GM12892 (cell line): Measurements from ENCODE around the gene SNX21.
A peak's percentile ranks its signal among the peaks of the same experiment; 100 is the strongest.

Source experiments
- DNase-seq: peaks from one replicate; pipeline ENCODE4 v3.0.0; 2011; ENCODE audit not compliant: insufficient read length
- FAIRE-seq: peaks from 2 replicates; lab custom pipeline; 2011; peaks lifted over from hg19 to GRCh38; lab: Jason Lieb, UNC
- POLR2A ChIP-seq: IDR thresholded peaks from 2 replicates; pipeline ENCODE4 v1.6.1; 2011; ENCODE audit warnings: low read depth, low read length, control low read depth
- POLR2AphosphoS5 ChIP-seq: IDR thresholded peaks from 2 replicates; pipeline ENCODE4 v1.6.1; 2011; ENCODE audit warnings: low read depth, low read length, control low read depth
- TAF1 ChIP-seq: IDR thresholded peaks from 2 replicates; pipeline ENCODE4 v1.6.1; 2011; ENCODE audit warnings: low read depth, mild to moderate bottlenecking, control low read depth, low read length, borderline replicate concordance

The SNX21 gene

DNA sequence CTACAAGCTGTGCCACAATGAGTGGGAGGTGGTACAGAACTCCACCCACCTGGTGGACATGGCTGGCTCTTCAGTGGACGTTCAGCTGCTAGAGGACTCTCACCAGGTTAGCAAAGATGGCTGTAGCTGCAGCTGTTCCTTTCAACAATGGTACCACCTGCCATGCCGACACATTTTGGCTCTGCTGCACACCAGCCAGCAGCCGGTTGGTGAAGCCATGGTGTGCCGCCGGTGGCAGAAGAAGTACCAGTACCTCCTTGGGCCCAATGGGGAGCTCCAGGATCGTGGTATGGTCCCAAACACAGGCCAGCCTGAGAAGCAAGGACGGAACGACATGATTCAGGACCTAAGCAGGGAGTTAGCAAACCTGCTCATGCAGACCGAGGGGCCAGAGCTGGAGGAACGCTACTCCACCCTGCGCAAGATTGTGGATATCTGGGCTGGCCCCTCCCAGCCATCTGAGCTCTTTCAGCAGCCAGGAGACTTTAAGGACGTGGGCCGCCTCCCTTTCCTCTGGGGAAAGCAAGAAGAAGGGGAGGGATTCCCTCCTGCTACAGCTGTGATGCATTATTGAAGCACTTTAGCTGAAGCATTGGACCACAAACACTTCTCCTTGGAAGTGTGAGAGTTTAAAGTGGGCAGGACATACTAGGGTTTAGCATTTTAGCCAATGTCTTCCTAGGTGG, 44.6 kb downstream of the SNX21 start:
- DNase-seq (no peak), FAIRE-seq (no peak)
- no peak for TF ChIP-seq POLR2A
- no peak for TF ChIP-seq TAF1
- TF ChIP-seq POLR2AphosphoS5 = no peak

- DNase-seq (peak; percentile 96), FAIRE-seq (peak; percentile 99)
- peak; percentile 97 for TF ChIP-seq POLR2A
- peak; percentile 96 for TF ChIP-seq TAF1
- TF ChIP-seq POLR2AphosphoS5 = peak; percentile 96
Measured at GRCh38 chr20:45880988-45881788, 47.6 kb downstream of the SNX21 start, which contains the start of gene ZSWIM1. Gene ZSWIM1 (plus strand): TSS chr20:45881227. CDS start chr20:45882593, 1,366 bp downstream.

DNA sequence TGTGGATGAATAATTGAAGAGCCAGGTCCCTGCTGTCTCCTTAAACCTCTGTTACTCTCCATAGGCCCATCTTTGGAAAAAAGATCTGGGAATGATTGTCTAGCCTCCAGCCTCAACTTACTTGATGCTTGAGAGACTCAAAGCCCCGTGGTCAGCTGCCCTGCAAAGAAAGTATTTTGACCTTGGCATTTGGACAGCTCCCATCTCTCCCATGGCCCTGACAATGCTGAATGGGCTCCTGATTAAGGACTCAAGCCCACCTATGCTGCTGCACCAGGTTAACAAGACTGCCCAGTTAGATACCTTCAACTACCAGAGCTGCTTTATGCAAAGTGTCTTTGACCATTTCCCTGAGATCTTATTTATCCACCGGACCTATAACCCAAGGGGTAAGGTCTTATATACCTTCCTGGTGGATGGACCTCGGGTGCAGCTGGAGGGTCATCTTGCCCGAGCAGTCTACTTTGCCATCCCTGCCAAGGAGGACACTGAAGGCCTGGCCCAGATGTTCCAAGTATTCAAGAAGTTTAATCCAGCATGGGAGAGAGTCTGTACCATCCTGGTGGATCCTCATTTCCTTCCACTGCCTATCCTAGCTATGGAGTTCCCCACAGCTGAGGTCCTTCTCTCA, 49.0 kb downstream of the SNX21 start:
- no peak for DNase-seq
- TF ChIP-seq POLR2AphosphoS5 = no peak
- TF ChIP-seq TAF1 = no peak
- no peak for TF ChIP-seq POLR2A
- no peak for FAIRE-seq

DNA sequence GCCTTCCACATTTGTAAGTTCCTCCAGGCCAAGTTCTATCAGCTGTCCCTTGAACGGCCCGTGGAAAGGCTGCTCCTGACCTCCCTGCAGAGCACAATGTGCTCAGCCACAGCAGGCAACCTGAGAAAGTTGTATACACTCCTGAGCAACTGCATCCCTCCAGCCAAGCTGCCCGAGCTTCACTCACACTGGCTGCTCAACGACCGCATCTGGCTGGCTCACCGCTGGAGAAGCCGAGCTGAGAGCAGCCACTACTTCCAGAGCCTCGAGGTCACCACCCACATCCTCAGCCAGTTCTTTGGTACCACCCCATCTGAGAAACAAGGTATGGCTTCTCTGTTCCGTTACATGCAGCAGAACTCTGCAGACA, 49.5 kb downstream of the SNX21 start:
- FAIRE-seq (no peak), DNase-seq (no peak)
- TF ChIP-seq POLR2AphosphoS5 = no peak
- TF ChIP-seq TAF1 = no peak
- no peak for TF ChIP-seq POLR2A

GRCh38 chr20:45886590-45887345, 53.2 kb downstream of the SNX21 start:
- FAIRE-seq (no peak), DNase-seq (no peak)
- TF ChIP-seq POLR2AphosphoS5 (no peak), POLR2A (no peak; the same call in 1 of the 2 replicates), TAF1 (no peak)

- no peak for FAIRE-seq
- TF ChIP-seq TAF1 = no peak
- TF ChIP-seq POLR2A = no peak
- no peak for TF ChIP-seq POLR2AphosphoS5
- no peak for DNase-seq
Measured at GRCh38 chr20:45887346-45887715, 53.7 kb downstream of the SNX21 start, which contains the start of gene SPATA25. Gene SPATA25 (minus strand): TSS chr20:45887622. CDS start chr20:45887590, 32 bp downstream.

GRCh38 chr20:45888681-45889080, 55.1 kb downstream of the SNX21 start:
- no peak for TF ChIP-seq POLR2AphosphoS5
- no peak for TF ChIP-seq POLR2A
- no peak for TF ChIP-seq TAF1
- DNase-seq (no peak), FAIRE-seq (no peak)

DNA sequence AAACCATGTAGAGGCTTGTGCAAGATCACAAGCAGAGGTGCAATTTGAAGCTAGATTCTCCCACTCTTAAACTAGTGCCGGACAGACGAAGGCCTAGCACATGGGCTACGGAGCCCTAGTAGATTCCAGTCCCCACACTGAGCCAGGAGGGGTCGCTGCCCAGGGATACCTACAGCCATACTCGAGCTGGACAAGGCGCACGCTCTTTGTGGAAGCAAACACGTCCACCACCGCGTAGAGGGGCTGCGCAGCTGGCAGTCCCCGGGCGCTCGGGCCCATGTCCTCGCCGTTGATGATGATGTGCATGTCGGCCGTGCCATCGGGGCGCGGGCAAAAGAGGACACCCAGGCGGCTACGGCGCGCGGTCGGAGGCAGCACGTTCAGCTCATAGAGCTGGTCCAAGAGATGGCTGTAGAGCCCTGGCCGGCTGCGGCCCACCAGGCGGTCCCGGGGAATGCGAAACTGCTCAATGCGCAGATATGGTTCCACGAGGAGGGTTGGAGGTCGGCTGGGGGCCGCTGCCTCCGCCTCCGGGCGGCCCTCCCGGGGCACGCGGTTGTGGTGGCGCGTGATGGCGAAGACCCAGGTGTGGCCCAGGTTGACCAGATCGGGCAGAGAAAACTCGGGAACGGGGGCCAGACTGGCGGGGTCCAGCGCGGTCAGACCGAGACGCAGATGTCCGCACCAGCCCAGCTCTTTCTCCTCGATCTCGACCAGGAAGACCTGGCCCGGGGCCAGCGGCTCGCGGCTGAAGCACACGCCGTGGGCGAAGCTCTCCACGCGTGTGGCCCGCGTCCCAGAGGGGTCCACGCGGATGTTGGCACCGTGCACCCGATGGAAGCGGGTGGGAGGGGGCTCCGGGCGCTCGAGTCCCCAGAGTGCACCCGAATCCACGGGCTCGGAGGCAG, 56.7 kb downstream of the SNX21 start:
- DNase-seq (no peak), FAIRE-seq (no peak)
- no peak for TF ChIP-seq POLR2A
- no peak for TF ChIP-seq POLR2AphosphoS5
- no peak for TF ChIP-seq TAF1

DNA sequence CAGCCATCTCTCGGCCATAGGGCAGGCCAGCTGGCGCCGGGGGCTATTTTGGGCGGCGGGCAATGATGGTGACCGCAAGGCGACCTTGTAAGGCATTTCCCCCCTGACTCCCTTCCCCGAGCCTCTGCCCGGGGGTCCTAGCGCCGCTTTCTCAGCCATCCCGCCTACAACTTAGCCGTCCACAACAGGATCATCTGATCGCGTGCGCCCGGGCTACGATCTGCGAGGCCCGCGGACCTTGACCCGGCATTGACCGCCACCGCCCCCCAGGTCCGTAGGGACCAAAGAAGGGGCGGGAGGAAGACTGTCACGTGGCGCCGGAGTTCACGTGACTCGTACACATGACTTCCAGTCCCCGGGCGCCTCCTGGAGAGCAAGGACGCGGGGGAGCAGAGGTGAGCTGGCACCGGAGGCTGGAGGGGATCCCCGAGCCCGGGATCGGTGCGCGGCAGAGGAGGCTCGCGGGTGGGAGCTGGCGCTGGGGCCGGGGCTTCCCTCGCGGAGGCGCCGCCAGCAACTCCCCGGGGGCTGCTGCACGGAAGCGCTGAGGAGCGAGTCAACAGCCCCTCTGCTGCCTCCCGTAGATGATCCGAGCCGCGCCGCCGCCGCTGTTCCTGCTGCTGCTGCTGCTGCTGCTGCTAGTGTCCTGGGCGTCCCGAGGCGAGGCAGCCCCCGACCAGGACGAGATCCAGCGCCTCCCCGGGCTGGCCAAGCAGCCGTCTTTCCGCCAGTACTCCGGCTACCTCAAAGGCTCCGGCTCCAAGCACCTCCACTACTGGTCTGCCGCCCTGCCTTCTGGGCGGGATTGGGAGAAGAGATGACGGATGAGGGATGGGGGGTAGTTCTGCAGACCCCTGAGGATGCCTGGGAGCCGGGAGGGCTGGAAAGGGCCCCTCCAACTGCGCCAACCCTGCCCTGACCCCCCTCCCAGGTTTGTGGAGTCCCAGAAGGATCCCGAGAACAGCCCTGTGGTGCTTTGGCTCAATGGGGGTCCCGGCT, 57.7 kb downstream of the SNX21 start, which contains the start of the genes CTSA and NEURL2:
Gene CTSA (plus strand): TSS at position 351 of the 999 bp plus-strand sequence. CDS start 234 bp downstream, at position 585.
Gene NEURL2 (minus strand): TSS at position 224 of the 999 bp plus-strand sequence. CDS start 217 bp downstream, at position 7.
- TF ChIP-seq POLR2A = peak; percentile 68
- peak; percentile 73; the same call in 1 of the 2 replicates for TF ChIP-seq TAF1
- no peak for TF ChIP-seq POLR2AphosphoS5
- peak; percentile 100 for DNase-seq
- peak; percentile 88 for FAIRE-seq
